Lower leg skin (tissue), 3 donors: ENCODE results near the gene NLRP6.

Experiments used
- POLR2A ChIP-seq, 2 donors: fragments of 450-650 bp; IDR thresholded peaks; one replicate each; pipeline ENCODE4 v1.6.1; 2016 to 2017; ENCODE audit warnings: antibody characterized with exemption in 2 of 2, mild to moderate bottlenecking in 1 of 2, moderate library complexity in 1 of 2
- TF ChIP-seq, protein P1 (sequence below), 3 donors: fragments of 450-650 bp; IDR thresholded peaks; one replicate each; pipeline ENCODE4 v1.5.1; 2016; ENCODE audit warnings: antibody characterized with exemption in 3 of 3, mild to moderate bottlenecking in 3 of 3, moderate library complexity in 2 of 3

DNA sequence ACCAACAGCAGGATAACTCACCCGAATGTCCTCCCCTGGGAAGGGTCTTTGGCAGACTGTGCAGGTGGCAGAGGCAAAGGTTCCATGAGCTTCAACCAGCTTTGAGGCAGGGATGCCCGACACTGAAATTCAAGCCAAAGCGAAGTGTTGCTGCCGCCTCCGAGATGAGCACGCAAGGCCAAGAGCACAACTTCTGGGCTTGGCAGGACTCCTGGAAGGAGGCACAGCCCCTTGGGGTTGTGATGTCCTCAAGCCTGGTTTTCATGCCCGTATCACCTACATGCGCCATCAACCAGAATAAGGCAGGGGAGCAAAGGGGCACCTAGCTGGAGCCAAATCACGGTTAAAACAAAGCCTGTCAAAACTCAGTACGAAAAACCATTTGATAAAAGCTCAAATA is 47.8 kb upstream of the NLRP6 start:
- TF ChIP-seq, protein P1, sequence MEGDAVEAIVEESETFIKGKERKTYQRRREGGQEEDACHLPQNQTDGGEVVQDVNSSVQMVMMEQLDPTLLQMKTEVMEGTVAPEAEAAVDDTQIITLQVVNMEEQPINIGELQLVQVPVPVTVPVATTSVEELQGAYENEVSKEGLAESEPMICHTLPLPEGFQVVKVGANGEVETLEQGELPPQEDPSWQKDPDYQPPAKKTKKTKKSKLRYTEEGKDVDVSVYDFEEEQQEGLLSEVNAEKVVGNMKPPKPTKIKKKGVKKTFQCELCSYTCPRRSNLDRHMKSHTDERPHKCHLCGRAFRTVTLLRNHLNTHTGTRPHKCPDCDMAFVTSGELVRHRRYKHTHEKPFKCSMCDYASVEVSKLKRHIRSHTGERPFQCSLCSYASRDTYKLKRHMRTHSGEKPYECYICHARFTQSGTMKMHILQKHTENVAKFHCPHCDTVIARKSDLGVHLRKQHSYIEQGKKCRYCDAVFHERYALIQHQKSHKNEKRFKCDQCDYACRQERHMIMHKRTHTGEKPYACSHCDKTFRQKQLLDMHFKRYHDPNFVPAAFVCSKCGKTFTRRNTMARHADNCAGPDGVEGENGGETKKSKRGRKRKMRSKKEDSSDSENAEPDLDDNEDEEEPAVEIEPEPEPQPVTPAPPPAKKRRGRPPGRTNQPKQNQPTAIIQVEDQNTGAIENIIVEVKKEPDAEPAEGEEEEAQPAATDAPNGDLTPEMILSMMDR (IDR thresholded peaks at IDR 0.05), result no peak
- no peak for TF ChIP-seq POLR2A (IDR thresholded peaks at IDR 0.05)
